Testis (tissue), 3 donors: ENCODE results near the gene MADCAM1. TPM values are rescaled to one million over a fixed set of nuclear protein-coding genes. Genes with fewer than 3 reads are reported as not detected.

Experiments used
- DNase-seq: peaks from one replicate; pipeline ENCODE4 v3.0.0-alpha.2; 2019
- H3K27ac ChIP-seq, 2 donors: fragments of 200-600 bp; sonication (generic); one replicate each; pipeline ENCODE4 v1.5.1; 2019
- H3K27me3 ChIP-seq: fragments of 200-600 bp; sonication (generic); one replicate; pipeline ENCODE4 v1.5.1; 2019
- H3K36me3 ChIP-seq: fragments of 200-600 bp; sonication (generic); one replicate; pipeline ENCODE4 v1.5.1; 2017; ENCODE audit warnings: low read depth; ENCODE audit errors: missing control alignments
- H3K4me1 ChIP-seq: fragments of 200-600 bp; sonication (generic); one replicate; pipeline ENCODE4 v1.5.1; 2019
- H3K4me3 ChIP-seq, 2 donors: fragments of 200-600 bp; sonication (generic); one replicate each; pipeline ENCODE4 v1.5.1; 2017 to 2019
- H3K9me3 ChIP-seq: fragments of 200-600 bp; sonication (generic); one replicate; pipeline ENCODE4 v1.5.1; 2017
- POLR2A ChIP-seq: fragments of 450-650 bp; IDR thresholded peaks from one replicate; pipeline ENCODE4 v1.6.1; 2017; ENCODE audit warnings: antibody characterized with exemption, mild to moderate bottlenecking, moderate library complexity
- WGBS, 2 donors: methylation state at CpG; one replicate each; pipeline ENCODE4 v1.1.5; 2018; 5-methylcytosine and 5-hydroxymethylcytosine counted together
- intact Hi-C: fragments of 100-400 bp; cut with DNase I; formaldehyde crosslinking; loops from one replicate; pipeline ENCODE4 v1.15.1; 2023; ENCODE audit warnings: low total_unique reads
- polyA plus RNA-seq: library from polyadenylated mRNA; stranded (reverse); fragments of 350-450 nt; fragmentation: Illumina TruSeq; extraction: RNeasy Lipid Tissue Mini Kit (QIAGEN cat#74804); gene quantifications from one replicate; pipeline ENCODE4 v1.2.3, GENCODE V29; 2014; ENCODE audit warnings: low read depth, low replicate concordance; ENCODE audit not compliant: insufficient read depth
- total RNA-seq, 2 donors: library from RNA; depleted of rRNA; stranded (reverse); fragments of >200 nt; gene quantifications; one replicate each; pipeline ENCODE4 v1.2.3, GENCODE V29; 2016
- TF ChIP-seq, protein P1 (sequence below), 3 experiments: fragments of 450-650 bp in 2 of 3; fragments of 200-600 bp in 1 of 3; sonication (generic) in 1 of 3; IDR thresholded peaks; one replicate each; pipeline ENCODE4 v1.5.1; 2016 to 2019; ENCODE audit warnings: antibody characterized with exemption in 3 of 3, mild to moderate bottlenecking in 2 of 3, moderate library complexity in 1 of 3

MADCAM1 gene
- total and polyA plus RNA-seq, 3 donors from 2014 or later: 1.6 to 2.3 (median 2.2) TPM

DNA sequence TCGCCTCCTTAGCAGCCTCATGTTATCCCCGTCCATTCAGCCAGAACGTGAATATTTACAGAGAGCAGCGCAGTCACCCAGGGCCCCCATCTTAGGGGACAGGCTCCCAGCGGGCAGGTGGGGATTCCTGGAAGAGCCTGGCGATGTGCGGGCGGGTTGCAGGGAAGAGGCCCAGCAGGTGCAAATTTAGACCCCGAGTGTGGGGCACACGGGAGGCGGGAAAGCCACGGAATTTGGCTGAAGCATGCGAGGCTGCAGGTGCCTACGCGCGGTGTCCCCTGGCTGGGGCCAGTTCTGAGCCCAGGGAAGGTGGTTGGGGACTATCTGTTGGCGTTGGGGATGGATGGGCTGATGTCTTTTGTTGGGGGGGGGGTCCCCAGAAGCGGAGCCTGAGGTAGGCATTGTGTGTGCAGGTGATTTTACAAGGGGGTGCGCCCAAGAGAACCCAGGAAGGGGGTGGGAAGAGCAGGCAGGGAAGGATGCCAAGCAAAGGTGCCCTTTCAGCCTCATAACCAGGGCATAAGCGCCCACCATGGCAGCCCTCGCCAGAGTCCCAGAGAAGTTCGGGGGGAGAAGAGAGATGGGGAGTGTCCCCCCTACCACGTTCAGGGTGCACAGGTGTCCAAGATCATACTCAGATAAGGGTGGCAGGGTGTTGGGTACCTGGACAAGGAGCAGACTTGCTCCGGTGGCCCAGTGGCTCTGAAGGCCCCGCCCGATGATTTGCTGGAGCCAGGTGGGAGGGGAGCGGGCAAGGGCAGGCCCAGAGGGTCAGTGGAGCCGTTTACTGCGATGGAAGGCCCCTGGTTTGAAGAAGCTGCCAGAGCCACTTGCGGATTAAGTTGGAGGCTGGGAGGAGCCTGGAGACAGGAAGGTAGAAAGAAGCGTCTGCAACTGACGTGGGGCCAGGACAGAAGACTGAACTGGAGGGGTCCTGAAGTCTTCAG, 12.2 kb downstream of the MADCAM1 start:
- WGBS, 2 donors: 49 to 56% methylated on average over 20 to 32 of the region's 32 CpGs
- TF ChIP-seq POLR2A: no peak
- TF ChIP-seq, protein P1, sequence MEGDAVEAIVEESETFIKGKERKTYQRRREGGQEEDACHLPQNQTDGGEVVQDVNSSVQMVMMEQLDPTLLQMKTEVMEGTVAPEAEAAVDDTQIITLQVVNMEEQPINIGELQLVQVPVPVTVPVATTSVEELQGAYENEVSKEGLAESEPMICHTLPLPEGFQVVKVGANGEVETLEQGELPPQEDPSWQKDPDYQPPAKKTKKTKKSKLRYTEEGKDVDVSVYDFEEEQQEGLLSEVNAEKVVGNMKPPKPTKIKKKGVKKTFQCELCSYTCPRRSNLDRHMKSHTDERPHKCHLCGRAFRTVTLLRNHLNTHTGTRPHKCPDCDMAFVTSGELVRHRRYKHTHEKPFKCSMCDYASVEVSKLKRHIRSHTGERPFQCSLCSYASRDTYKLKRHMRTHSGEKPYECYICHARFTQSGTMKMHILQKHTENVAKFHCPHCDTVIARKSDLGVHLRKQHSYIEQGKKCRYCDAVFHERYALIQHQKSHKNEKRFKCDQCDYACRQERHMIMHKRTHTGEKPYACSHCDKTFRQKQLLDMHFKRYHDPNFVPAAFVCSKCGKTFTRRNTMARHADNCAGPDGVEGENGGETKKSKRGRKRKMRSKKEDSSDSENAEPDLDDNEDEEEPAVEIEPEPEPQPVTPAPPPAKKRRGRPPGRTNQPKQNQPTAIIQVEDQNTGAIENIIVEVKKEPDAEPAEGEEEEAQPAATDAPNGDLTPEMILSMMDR (IDR thresholded peaks at IDR 0.05): no peak
- Histone ChIP-seq H3K9me3 (no peaks in the 10 kb centered on the region), H3K27me3 (no peaks in the 10 kb centered on the region), H3K36me3 (no peaks in the 10 kb centered on the region), H3K27ac (peak overlapping the region in 1 of 2 donors; percentile 89), H3K4me1 (peaks cover 14% of the 10 kb centered on the region), H3K4me3 (peak overlapping the region; percentile 88 to 96)
- DNase-seq: no peak
- intact Hi-C loops: no loop called here

DNA sequence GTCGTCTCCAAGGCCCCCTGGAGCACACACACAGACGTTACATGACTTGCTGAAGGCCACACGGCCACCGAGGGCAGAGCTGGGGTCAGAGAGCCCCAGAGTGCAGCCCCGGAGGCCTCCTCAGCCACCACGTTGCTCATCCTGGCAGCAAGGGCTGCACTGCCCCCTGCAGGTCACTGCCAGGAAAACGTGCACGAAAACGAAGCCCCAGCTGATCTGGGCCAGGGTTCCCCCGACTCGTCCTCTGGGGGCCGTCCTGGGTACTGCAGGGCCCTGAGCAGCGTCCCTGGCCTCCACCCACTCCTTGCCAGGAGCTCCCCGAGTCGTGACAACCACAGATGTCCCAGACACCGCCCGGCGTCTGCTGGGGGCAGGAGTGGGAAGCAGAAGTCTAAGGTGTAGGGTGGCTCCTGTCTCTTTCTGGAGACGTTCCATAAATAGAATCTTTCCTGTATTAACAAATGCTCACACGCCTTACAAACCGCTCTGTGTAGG, 14.4 kb downstream of the MADCAM1 start:
- H3K4me3 ChIP-seq: no peak overlapping the region
- no peaks in the 10 kb centered on the region for H3K27me3 ChIP-seq
- 38% methylated on average over 17 to 21 of the region's 21 CpGs for WGBS, 2 donors
- H3K36me3 ChIP-seq: no peaks in the 10 kb centered on the region
- peaks cover 14% of the 10 kb centered on the region for H3K4me1 ChIP-seq
- DNase-seq: peak; percentile 70
- intact Hi-C loops: no loop called here
- no peak for TF ChIP-seq POLR2A
- TF ChIP-seq, protein P1 (IDR thresholded peaks at IDR 0.05): peak; percentile 58 to 88 (median 73)
- H3K9me3 ChIP-seq: no peaks in the 10 kb centered on the region
- H3K27ac ChIP-seq: no peak overlapping the region

DNA sequence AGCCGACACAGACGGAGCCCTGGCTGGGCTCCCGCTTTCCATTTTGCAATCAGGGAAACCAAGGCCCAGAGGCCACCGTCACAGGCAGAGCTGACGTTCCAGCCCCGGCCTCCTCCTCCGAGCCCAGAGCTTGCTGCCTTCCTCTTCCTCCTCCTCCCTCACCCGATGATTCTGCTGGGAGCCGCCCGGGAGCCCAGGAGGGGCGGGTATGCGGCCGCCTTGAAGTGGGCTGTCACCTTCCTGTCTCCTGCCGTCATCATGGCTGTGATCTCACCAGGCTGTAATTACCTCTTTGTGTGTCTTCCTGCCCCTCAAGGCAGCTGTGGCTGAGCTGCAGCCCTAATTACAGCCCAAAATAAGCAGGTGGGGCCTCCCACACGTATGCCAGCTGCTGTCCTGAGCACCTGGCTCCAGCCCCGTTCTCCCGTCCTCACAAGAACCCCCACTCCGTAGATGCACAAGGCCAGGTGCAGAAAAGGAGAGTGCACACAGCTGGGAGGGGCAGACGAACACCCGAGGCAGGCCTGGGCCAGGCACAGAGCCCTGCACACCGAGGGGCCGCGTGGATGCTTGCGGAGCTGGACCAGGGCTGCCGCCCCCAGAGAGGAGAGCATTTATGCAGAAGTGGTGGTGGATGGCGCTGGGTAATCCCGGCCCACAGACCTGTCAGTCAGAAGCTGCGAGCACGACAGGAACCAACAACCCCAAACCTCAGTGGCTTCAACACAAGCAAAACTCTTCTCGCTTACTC, 15.0 kb downstream of the MADCAM1 start:
- H3K27me3 ChIP-seq: no peaks in the 10 kb centered on the region
- intact Hi-C loops: no loop called here
- no peak overlapping the region for H3K4me3 ChIP-seq
- H3K36me3 ChIP-seq: no peaks in the 10 kb centered on the region
- 72 to 77% methylated on average over 26 to 30 of the region's 30 CpGs for WGBS, 2 donors
- H3K27ac ChIP-seq: no peak overlapping the region
- TF ChIP-seq, protein P1 (IDR thresholded peaks at IDR 0.05): no peak
- no peak for TF ChIP-seq POLR2A
- no peaks in the 10 kb centered on the region for H3K9me3 ChIP-seq
- peaks cover 13% of the 10 kb centered on the region for H3K4me1 ChIP-seq
- no peak for DNase-seq

DNA sequence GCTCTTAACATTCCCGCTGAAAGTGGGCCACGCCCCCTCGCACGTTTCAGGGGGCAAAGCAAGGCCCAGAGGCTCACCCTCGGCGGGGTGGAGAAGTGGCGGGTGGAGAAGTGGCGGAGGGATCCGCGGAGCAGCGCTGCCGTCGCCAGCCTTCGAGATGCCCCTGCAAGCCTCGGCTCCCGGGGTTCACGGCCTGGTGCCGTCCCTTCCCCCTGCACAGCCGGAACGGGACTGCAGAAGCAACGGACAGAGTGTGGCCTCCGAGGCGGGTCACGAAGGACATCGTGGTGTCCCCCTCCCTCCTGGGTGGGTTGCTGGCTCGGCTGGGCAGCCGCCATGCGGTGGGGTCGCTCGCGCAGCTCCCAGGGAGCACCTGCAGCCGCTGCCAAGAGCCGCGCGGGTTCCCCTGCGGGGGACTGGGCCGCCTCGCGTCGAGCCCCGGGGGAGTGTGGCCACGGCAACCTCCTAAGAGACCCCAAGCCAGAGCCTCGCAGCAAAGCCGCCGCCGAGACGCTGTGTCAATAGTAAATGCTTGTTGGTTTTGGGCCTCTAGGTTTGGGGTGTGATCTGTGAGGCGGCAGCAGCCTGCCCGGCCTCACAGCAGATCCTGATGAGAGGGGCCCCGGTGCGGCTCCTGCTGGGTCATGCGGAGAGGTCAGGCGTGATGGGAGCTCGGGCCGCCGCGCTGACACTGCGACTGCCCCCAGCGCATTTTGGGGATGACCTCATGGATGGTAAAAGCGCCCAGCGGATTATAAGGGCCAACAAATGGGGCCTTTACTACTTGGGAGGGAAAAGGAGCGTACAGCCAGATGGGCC, 16.5 kb downstream of the MADCAM1 start:
- Histone ChIP-seq H3K4me1 (peaks cover 9% of the 10 kb centered on the region), H3K27me3 (no peaks in the 10 kb centered on the region), H3K36me3 (no peaks in the 10 kb centered on the region), H3K27ac (no peak overlapping the region), H3K9me3 (no peaks in the 10 kb centered on the region), H3K4me3 (peak overlapping the region in 1 of 2 donors; percentile 3)
- TF ChIP-seq, protein P1 (IDR thresholded peaks at IDR 0.05): no peak
- TF ChIP-seq POLR2A: no peak
- WGBS, 2 donors: 40 to 56% methylated on average over 31 to 57 of the region's 62 CpGs
- no peak for DNase-seq
- intact Hi-C loops: no loop called here
